ENCODE measurements around the gene C21orf58.

GRCh38 chr21:46323227-46323709, 402 bp downstream of the C21orf58 start:
- TF ChIP-seq CTCF (IDR thresholded peaks at IDR 0.05), result peak; percentile 9; the same call in 1 of the 2 replicates
- TF ChIP-seq RXRA (IDR thresholded peaks at IDR 0.05; ENCODE audit: borderline replicate concordance, low read depth), result no peak
